ENCODE data around the gene ECI1. TPM values are rescaled to one million over a fixed set of nuclear protein-coding genes. Genes with fewer than 3 reads are reported as not detected.
"Not testable (repeated sequence)": the region's sequence is repeated elsewhere in the genome, so short reads cannot be mapped to it uniquely, and the experiment has no call there.

The ECI1 gene
- total RNA-seq, 1 donor from 2014 or later = 32.3 TPM

GRCh38 chr16:2210009-2210332, 41.4 kb downstream of the ECI1 start:
- no peak for DNase-seq

GRCh38 chr16:2209258-2210008, 42.0 kb downstream of the ECI1 start:
- no peak for DNase-seq

DNA sequence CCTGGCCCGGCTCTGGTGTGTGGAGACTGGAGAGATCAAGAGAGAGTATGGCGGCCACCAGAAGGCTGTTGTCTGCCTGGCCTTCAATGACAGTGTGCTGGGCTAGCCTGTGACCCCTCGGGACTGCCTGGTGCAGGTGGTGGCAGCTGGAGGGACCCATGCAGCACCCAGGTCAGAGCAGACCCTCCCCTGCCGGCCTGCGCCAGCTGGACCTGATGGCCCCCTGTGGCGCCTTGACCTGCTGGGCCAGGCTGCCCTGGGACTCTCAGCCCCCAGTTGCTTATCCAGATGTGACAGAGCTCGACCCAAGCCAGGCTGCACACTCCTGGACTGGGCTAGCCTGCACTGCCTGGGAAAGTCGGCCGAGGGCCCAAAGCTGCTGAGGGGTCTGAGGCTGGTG, 42.6 kb downstream of the ECI1 start:
- no peak for DNase-seq

DNA sequence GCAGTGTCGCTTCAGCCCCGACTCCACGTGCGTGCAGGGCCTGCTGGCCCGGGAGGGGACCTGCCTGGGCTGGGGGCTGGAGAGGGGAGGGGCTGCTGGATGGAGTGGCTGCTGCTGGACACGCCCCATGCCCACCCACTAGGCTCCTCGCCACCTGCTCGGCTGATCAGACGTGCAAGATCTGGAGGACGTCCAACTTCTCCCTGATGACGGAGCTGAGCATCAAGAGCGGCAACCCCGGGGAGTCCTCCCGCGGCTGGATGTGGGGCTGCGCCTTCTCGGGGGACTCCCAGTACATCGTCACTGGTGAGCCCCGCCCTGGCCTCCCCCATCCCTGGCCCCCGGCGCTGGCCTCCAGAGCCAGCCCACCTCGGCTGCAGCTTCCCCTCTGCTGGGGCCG, 43.1 kb downstream of the ECI1 start:
- DNase-seq = no peak

GRCh38 chr16:2207872-2208271, 43.5 kb downstream of the ECI1 start:
- no peak for DNase-seq

GRCh38 chr16:2206780-2207433, 44.5 kb downstream of the ECI1 start:
- no peak for DNase-seq

DNA sequence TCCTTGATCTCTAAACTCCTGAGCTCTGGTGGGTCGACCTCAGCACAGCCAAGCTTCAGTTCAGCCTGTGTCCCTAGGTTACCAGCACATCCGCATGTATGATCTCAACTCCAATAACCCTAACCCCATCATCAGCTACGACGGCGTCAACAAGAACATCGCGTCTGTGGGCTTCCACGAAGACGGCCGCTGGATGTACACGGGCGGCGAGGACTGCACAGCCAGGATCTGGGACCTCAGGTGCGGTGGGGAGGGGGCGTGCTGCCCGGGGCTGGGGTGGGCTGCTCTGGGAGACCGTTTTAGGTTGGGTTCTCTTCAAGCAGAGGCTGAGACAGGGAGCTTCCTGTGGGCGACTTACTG, 45.0 kb downstream of the ECI1 start:
- no peak for DNase-seq

GRCh38 chr16:2205967-2206313, 45.4 kb downstream of the ECI1 start:
- DNase-seq = no peak

DNA sequence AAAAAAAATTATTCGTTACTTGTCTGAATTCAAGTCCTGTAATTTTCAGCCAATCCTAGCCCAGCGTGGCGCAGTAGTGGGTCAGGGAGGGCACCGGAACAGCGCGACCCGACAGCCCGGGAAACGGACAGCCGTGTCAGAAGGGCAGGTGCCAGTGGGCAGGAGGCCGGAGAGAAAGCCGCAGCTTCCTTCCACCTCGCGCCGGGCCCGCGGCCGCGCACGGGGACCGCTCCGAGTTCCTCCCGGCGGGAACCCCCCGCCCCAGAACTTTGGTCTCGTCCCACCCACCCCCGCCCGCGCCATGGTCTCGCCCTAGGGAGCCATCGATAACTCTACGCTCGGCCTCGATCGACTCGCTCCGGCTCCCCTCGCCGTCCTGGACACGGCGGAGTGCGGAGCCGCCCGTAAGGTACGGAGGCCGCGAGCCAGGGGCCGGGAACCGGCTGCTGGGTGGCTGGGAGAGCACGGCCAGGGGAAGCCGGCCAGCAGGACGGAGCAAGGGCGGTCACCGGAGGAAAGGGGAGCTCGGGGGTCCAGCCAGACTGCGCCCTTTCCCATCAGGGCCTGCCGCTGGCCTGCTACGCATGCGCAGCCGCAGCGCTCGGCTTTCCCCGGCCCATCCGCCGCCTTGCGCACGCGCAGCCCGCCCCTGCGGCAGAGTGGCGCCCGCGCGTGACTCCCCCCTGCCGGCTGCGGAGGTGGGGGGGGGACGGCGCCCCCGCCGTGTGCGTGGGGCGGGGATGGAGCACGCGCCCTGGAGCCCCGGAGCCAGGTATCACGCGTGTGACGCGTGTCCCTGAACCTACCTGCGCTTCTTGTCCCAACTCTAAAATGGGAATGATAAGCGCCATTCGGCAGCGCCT, 46.1 kb downstream of the ECI1 start, which contains the start of gene MLST8:
Gene MLST8 (plus strand): TSS at position 351 of the 863 bp plus-strand sequence. CDS start 632 bp downstream, outside the sequence.
- peak; percentile 90 for DNase-seq

- no peak for DNase-seq
Measured at GRCh38 chr16:2204416-2205103, 46.8 kb downstream of the ECI1 start.

GRCh38 chr16:2203119-2203688, 48.2 kb downstream of the ECI1 start:
- not testable (repeated sequence) for DNase-seq

DNA sequence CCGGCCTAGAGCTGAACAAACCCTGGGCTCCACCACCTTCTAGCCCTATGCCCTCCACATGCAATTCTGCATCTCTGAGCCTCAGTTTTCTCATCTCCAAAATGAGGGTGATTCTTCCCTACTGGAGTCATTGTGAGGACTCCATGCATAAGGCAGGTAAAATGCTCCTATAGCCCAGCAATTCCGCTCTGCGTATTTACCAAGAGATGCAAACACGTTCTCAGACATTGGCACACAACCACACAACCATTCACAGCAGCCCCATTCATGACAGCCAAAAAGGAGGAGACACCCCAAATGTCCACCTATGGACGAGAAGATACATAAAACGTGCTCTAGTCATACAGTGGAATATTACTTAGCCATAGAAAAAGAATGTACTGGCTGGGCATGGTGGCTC, 51.1 kb downstream of the ECI1 start:
- DNase-seq = no peak

DNA sequence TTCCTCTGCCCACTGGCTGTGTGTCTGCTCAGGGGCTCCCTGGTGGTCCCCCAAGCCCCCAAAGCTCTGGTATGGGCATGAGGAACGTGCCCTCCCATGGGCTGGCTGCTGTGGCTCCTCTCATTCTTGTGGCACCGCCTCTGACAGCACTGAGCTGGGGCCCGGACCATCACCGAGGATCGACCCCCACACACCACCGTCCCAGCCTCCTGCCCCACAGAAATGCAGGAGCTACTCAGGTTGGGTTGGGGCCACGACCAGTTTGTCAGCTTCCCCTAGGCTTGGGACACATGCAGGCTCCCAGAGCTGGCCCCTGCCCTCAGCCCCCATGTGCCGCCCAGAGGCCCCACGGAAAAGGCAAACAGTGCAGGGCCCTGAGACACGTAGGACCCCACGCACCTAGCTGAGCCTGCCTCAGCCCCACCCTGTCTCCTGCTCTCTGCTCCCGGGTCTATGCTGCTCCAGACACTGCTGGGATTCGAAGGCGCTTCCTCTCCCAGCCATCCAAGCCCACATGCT, 51.7 kb downstream of the ECI1 start:
- DNase-seq = no peak

GRCh38 chr16:2199095-2199494, 52.3 kb downstream of the ECI1 start:
- no peak for DNase-seq

- DNase-seq = no peak
Measured at GRCh38 chr16:2198283-2198682, 53.1 kb downstream of the ECI1 start.

DNA sequence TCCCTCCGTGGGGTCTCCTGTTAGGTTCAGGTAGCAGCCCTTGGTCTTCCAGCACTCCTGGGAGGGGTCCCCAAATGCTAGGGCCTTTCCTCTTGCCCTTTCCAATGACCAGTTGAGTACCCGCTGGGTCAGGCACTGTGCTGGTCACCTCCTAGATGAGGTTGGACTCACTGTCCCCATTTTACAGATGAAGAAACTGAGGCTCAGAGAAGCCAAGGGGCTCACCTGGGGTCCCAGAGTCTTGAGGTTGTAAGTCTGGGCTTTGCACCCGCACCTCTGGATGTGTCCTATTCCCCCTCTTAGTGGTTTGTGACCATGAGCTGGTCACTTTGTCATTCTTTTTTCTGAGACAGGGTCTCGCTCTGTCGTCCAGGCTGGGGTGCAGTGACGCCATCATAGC, 53.6 kb downstream of the ECI1 start:
- no peak for DNase-seq

- DNase-seq = no peak
Measured at GRCh38 chr16:2196981-2197511, 54.3 kb downstream of the ECI1 start.

- peak; percentile 35 for DNase-seq
Measured at GRCh38 chr16:2196162-2196980, 55.0 kb downstream of the ECI1 start, which contains the start of gene CASKIN1. TSS of gene CASKIN1 (minus strand) at chr16:2196605. CDS start at chr16:2196432, 173 bp downstream.

- no peak for DNase-seq
Measured at GRCh38 chr16:2195322-2196161, 55.8 kb downstream of the ECI1 start.

DNA sequence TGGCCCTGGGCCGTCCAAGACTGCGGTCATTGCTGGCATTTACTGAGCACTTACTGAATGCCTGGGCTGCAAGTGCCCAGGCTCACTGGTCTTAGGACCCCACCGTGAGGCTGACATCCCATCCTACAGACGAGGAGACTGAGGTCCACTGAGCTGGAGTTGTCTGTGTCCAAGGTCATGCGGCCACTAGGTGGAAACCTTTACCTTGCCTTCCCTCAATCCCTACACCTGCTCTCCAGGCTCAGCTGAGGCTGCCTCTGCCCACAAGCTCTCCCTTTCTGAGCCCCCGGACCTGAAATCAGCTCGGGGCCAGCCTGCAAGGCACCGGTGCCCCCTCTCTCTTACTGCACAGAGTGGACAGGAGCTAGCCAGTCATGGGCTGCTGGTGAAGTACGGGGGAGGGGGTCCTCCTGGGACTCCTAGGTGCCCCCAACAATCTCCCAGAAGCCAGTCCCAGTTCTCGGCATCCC, 56.5 kb downstream of the ECI1 start:
- peak; percentile 69 for DNase-seq

All from dermis blood vessel endothelial cell (primary cell).